Activated T-helper 17 cell treated with anti-CD3 and anti-CD28 coated beads, Interleukin-2, amount 50 U/mL, for 72 hours (primary cell): Measurements from ENCODE around the gene KCNT2. TPM values are rescaled to one million over a fixed set of nuclear protein-coding genes. Genes with fewer than 3 reads are reported as not detected.
"Not testable (repeated sequence)": the region's sequence is repeated elsewhere in the genome, so short reads cannot be mapped to it uniquely, and the experiment has no call there.

ENCODE experiments used
- ATAC-seq: fragments of 150-1000 bp; cut with Tn5 transposase; replicated peaks from 2 replicates; pipeline ENCODE4 v1.10.0; 2021; ENCODE audit warnings: mild to moderate bottlenecking, moderate library complexity
- H3K27ac Mint-ChIP-seq: one replicate; pipeline ENCODE4 v1.8.0; 2022; ENCODE audit warnings: mixed read lengths
- H3K27me3 Mint-ChIP-seq: one replicate; pipeline ENCODE4 v1.8.0; 2022; ENCODE audit warnings: mixed read lengths
- H3K36me3 Mint-ChIP-seq: one replicate; pipeline ENCODE4 v1.8.0; 2022; ENCODE audit warnings: low read depth, mild to moderate bottlenecking, mixed read lengths
- H3K4me1 Mint-ChIP-seq: one replicate; pipeline ENCODE4 v1.8.0; 2022; ENCODE audit warnings: mixed read lengths
- H3K4me3 Mint-ChIP-seq: one replicate; pipeline ENCODE4 v1.8.0; 2022; ENCODE audit warnings: mild to moderate bottlenecking, mixed read lengths
- H3K9me3 Mint-ChIP-seq: one replicate; pipeline ENCODE4 v1.8.0; 2022; ENCODE audit warnings: mixed read lengths
- total RNA-seq, 2 donors: library from RNA; stranded (reverse); gene quantifications; one replicate each; pipeline ENCODE4 v1.2.3, GENCODE V29; 2022

Gene KCNT2
- total RNA-seq, result under 1 TPM; 0.04 to 0.48 TPM

DNA sequence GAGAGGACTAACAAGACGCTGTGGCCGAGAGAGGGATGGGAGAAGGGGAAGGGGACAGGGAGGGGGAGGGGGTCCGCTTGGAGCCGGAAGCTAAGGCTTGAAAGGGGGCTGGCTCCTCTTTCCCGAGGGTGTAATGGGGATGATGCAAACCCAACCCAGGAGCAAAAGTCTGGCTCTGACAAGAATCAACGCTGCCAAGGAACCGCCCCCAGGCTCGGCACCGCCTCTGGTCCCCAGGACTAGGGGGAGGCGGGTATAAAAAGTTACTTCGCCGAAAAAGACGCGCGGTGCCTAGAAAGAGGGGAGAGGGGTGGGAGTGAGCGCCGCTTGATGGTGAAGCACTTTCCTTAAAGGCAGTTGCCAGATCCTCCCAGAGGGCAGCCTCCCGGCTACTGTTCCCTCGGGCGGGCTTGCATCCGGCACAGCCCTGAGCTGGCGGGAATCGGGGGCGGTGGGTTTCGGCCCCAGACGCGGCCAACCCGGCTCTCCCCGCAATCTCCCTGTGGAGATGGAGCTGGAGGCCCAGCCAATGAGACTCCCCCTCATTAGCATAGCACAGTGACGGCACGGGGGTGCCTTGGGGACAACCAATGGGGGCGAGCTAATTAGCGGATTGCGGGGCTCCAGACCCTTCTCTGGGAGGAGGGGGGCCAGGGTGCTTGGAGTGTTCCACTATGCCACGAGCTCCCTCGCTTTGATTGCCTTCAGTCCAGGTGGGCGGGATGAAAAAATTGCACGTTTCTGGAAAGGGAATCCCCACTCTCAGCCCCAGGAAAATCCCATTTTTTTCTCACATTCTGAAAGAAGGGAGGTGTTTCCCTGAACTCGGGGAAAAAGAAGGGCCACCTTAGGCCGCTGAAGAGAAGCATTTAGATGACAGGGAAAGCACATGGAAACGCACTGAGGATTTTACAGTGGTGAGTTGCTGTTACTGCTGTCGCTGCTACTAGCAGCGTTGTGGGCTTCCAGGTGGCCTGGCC lies at the start of gene KCNT2:
Gene KCNT2 (minus strand): TSS at position 51 of the 980 bp plus-strand sequence. CDS start 131 bp downstream, outside the sequence.
- peak within 1 kb of the TSS; percentile 31 for H3K27ac Mint-ChIP-seq
- H3K36me3 Mint-ChIP-seq, result no peaks in the 10 kb centered on the region
- ATAC-seq, result peak; percentile 86
- H3K4me3 Mint-ChIP-seq, result peak within 1 kb of the TSS; percentile 87
- H3K4me1 Mint-ChIP-seq, result peaks cover 6% of the 10 kb centered on the region
- H3K9me3 Mint-ChIP-seq, result no peaks in the 10 kb centered on the region
- peaks cover 27% of the 10 kb centered on the region for H3K27me3 Mint-ChIP-seq

DNA sequence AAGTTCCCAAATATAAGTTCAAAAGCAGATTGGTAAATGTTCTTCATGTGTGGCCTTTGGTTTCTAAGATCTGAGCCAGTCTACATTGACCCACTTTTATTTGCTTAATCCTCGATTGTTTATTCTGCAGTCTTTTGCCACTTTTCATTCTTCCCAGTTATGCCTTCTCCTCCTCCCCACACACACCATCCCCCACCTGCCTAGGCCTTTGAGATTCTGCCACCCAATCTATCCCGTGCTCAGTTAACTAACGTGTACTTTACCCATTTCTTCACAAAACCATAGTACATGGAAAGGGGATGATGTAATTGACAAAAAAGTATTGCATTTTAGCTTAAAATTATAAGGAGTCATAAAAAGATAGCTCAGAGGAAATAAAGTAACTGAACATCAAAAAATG lies 47.3 kb upstream of the KCNT2 start:
- no peaks in the 10 kb centered on the region for H3K9me3 Mint-ChIP-seq
- peaks cover 18% of the 10 kb centered on the region for H3K4me1 Mint-ChIP-seq
- no peak for ATAC-seq
- no peaks in the 10 kb centered on the region for H3K27me3 Mint-ChIP-seq
- peak overlapping the region; percentile 32 for H3K4me3 Mint-ChIP-seq
- peak overlapping the region; percentile 8 for H3K27ac Mint-ChIP-seq
- H3K36me3 Mint-ChIP-seq, result no peaks in the 10 kb centered on the region

DNA sequence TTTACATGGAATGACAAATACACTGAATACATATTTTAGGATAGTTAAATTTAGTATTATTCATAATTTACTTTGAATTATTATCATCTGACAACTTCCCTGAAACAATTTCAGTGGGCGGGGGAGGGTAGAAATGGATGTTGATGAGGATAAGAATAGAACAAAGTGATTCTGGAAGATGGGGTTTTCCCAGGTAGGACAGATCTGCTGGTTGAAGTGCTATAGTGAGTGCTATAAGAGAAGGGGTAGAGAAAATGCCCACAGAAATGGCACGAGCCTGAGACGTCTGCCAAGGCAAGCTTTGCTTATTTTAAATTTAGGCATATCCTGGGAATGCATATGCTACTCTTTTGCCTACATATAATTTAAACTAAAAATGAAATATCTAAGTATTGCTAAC lies 46.8 kb upstream of the KCNT2 start:
- ATAC-seq, result peak; percentile 43
- Mint-ChIP-seq H3K36me3 (no peaks in the 10 kb centered on the region), H3K27ac (no peak overlapping the region), H3K4me3 (peak overlapping the region; percentile 32), H3K9me3 (no peaks in the 10 kb centered on the region), H3K27me3 (no peaks in the 10 kb centered on the region), H3K4me1 (peaks cover 14% of the 10 kb centered on the region)

DNA sequence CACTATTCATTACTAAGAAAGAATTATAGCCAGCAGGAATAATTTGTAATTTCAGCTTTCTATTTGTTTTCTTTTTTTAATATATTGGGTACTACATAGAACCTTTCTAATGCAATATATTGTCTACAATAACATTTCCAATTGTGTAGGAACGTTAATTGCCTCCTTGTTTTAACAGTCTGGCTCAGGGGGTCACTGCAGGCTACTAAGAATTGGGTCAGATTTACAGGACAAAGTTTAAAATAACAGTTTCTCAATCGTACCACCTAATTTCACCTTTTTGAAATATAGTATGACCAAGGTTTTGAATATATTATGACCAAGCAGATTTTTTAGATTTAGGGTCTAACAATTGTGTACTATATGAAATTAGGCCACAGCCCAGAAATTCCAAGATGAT lies 46.0 kb upstream of the KCNT2 start:
- Mint-ChIP-seq H3K27ac (peak overlapping the region; percentile 43), H3K27me3 (no peaks in the 10 kb centered on the region), H3K9me3 (no peaks in the 10 kb centered on the region), H3K36me3 (no peaks in the 10 kb centered on the region), H3K4me3 (peak overlapping the region; percentile 32), H3K4me1 (peaks cover 6% of the 10 kb centered on the region)
- no peak for ATAC-seq

DNA sequence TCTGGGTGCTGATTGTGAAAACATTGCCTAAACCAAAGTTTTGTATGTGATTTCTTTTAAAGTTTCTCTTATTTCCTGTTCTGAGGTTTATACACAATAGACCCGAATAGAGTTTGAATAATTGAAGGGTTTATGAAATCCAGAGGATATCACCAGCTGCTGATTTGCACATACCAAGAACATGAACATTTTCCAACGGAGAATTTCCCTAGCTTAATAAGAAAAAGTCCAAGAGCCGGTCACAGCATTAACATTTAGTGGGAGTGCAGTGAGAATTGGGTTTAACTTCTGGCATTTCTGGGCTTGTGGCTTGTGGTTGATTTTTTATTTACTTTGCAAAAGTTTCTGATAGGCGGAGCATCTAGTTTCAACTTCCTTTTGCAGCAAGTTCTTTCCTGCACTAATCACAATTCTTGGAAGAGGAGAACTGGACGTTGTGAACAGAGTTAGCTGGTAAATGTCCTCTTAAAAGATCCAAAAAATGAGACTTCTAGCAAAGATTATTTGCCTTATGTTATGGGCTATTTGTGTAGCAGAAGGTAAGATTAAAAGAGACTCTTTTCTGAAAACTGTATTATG lies 43.5 kb upstream of the KCNT2 start, which contains the start of gene CFH:
Gene CFH (plus strand): TSS at position 407 of the 579 bp plus-strand sequence. CDS start 75 bp downstream, at position 482.
- ATAC-seq, result peak; percentile 60
- no peaks in the 10 kb centered on the region for H3K9me3 Mint-ChIP-seq
- peak within 1 kb of the TSS; percentile 85 for H3K4me3 Mint-ChIP-seq
- no peaks in the 10 kb centered on the region for H3K36me3 Mint-ChIP-seq
- H3K4me1 Mint-ChIP-seq, result peaks cover 6% of the 10 kb centered on the region
- peak within 1 kb of the TSS; percentile 68 for H3K27ac Mint-ChIP-seq
- no peaks in the 10 kb centered on the region for H3K27me3 Mint-ChIP-seq

DNA sequence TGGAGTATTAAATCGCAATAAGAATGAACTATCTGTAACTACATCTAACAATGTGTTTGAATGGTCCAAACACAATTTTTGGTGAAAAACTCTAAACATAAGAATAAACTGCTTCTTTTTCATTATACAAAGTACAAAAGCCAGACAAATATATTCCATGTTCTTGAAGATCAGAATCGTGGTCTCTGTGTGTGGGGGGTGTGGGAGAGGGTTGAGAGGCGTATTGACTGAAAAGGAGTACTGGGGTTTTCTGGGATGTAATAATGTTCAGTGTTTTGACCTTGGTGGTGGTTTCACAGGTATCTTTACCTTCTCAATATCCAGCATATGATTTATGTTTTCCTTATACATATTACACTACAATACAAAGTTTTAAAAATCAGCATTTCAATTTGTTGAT lies 42.8 kb upstream of the KCNT2 start:
- Mint-ChIP-seq H3K9me3 (no peaks in the 10 kb centered on the region), H3K27ac (peak overlapping the region; percentile 68), H3K4me3 (peak overlapping the region; percentile 85), H3K36me3 (no peaks in the 10 kb centered on the region), H3K4me1 (peaks cover 6% of the 10 kb centered on the region), H3K27me3 (no peaks in the 10 kb centered on the region)
- no peak for ATAC-seq

DNA sequence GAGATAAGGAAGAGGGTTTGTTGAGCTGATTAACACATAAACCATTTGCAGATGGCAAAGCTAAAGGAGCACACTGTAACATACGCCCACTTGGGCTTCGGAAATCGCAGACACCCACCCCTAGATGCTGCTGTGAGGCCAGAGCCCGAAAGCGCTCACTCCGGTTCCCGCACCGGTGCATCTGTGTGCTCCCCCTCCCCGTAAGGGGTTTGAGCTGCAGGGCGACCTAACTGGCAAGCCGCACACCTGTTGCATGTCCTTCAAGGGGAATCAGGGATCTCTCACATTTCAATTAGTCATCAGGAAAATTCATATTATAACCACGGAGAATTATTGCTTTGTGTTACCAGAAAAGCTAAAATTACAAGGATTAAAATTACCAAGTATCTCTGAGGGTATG lies 42.2 kb upstream of the KCNT2 start:
- peak overlapping the region; percentile 42 for H3K27ac Mint-ChIP-seq
- H3K4me3 Mint-ChIP-seq, result peak overlapping the region; percentile 85
- H3K4me1 Mint-ChIP-seq, result peaks cover 1% of the 10 kb centered on the region
- H3K27me3 Mint-ChIP-seq, result no peaks in the 10 kb centered on the region
- ATAC-seq, result no peak
- no peaks in the 10 kb centered on the region for H3K36me3 Mint-ChIP-seq
- no peaks in the 10 kb centered on the region for H3K9me3 Mint-ChIP-seq

DNA sequence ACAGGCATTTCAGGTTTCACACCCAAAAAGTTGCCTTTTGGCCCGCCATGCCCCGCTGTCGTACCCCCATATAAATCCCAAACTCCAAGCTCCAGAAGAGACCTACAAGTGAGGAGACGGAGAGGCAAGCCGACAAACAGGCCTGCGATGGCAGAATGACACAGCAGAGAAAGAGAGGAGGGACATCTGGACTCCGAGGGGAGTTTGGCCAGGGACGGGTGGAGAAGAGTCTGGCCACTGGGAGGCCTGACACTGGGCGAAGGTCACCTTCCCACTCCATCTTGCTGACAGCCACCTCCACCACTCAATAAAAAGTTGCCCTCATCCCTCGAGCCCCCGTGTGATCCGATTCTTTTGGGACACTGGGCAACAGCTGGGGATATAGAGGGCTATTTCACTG lies 41.8 kb upstream of the KCNT2 start:
- H3K27ac Mint-ChIP-seq, result peak overlapping the region; percentile 42
- no peaks in the 10 kb centered on the region for H3K4me1 Mint-ChIP-seq
- H3K27me3 Mint-ChIP-seq, result no peaks in the 10 kb centered on the region
- peak overlapping the region; percentile 85 for H3K4me3 Mint-ChIP-seq
- H3K36me3 Mint-ChIP-seq, result no peaks in the 10 kb centered on the region
- no peak for ATAC-seq
- no peaks in the 10 kb centered on the region for H3K9me3 Mint-ChIP-seq

DNA sequence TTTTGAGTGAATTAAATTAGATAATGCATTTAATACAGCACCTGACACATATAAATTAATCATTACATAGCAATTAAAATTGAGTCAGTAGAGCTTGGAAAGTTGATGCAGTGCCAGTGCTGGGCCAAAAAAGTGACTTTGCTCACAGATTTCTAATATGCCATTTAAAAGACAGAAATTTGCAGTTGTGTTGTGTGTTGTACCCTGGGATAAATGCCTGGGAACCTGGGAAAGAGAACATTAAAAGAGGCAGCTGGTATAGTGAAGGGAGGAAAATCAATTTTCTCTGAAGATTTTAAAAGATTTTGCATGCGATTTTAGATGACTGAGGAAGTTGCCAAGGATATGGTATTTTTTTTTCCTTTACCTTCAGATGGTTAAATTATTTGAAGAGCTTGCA lies 32.7 kb upstream of the KCNT2 start:
- ATAC-seq, result no peak
- no peak overlapping the region for H3K4me3 Mint-ChIP-seq
- no peak overlapping the region for H3K27ac Mint-ChIP-seq
- H3K27me3 Mint-ChIP-seq, result no peaks in the 10 kb centered on the region
- no peaks in the 10 kb centered on the region for H3K4me1 Mint-ChIP-seq
- no peaks in the 10 kb centered on the region for H3K36me3 Mint-ChIP-seq
- no peaks in the 10 kb centered on the region for H3K9me3 Mint-ChIP-seq

DNA sequence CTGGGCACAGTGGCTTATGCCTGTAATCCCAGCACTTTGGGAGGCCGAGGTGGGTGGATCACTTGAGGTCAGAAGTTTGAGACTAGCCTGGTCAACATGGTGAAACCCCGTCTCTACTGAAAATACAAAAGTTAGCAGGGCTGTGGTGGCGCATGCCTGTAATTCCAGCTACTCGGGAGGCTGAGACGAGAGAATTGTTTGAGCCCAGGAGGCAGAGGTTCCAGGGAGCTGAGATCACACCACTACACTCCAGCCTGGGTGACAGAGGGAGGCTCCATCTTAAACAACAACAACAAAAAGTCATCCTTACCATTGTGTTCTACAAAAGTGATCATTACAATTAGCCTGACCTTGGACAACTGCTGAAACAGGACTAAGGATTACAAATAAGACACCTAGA lies 31.1 kb upstream of the KCNT2 start:
- H3K27ac Mint-ChIP-seq, H3K27me3 Mint-ChIP-seq, H3K36me3 Mint-ChIP-seq, H3K4me1 Mint-ChIP-seq, H3K4me3 Mint-ChIP-seq, H3K9me3 Mint-ChIP-seq, ATAC-seq: not testable (repeated sequence)

DNA sequence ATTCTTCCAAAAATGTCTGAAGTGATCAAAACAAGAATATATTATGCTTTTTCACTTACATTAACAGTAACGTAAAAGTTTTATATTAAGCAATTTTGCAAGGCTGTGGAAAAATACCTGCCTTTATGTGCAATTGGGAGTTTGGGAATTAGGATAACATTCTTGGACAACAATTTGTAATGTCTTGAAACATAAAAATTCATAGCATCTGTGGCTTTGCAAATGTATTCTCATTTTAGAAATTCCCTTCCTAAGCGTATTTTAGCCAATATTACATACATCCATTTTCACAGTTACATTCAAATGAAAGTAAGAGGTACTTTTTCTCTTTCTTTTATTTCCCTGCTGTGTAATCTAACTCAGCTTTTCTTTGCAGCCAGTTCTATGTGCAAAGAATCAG lies 30.2 kb upstream of the KCNT2 start:
- Mint-ChIP-seq H3K4me3 (no peak overlapping the region), H3K27me3 (no peaks in the 10 kb centered on the region), H3K9me3 (no peaks in the 10 kb centered on the region), H3K36me3 (no peaks in the 10 kb centered on the region), H3K4me1 (no peaks in the 10 kb centered on the region), H3K27ac (no peak overlapping the region)
- no peak for ATAC-seq

DNA sequence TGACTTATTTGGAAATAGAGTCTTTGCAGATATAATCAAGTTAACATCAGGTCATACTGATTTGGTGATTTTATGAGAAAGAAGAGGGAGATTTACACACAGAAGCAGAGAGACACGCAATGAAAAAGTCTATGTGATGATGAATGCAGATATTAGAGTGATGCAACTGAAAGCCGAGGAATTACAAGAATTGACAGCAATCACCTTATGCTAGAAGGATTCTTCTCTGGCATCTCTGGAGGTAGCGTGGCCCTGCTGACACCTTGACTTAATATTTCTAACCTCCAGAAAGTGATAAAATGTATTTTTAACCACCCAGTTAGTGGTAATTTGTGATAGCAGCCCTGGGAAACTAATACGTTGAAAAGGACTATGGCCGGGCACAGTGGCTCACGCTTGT lies 29.4 kb upstream of the KCNT2 start:
- H3K9me3 Mint-ChIP-seq, result no peaks in the 10 kb centered on the region
- ATAC-seq, result no peak
- no peaks in the 10 kb centered on the region for H3K36me3 Mint-ChIP-seq
- H3K4me3 Mint-ChIP-seq, result no peak overlapping the region
- H3K4me1 Mint-ChIP-seq, result no peaks in the 10 kb centered on the region
- no peak overlapping the region for H3K27ac Mint-ChIP-seq
- H3K27me3 Mint-ChIP-seq, result no peaks in the 10 kb centered on the region

DNA sequence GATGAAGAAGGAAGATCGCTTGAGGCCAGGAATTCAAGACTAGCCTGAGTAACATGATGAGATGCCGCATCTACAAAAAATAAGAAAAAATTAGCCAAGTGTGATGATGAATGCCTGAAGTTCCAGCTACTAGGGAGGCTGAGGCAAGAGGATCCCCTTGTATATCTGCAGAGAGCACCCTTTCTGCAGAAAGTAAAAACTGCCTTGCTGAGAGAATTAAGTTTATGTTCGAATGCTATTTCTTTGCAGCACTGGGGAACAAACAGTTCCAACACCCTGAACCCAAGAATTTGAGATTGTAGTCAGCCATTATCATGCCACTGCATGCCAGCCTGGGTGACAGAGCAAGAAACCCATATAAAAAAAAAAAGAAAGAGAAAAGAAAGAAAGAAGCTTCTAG lies 20.6 kb upstream of the KCNT2 start:
- no peak overlapping the region for H3K4me3 Mint-ChIP-seq
- H3K4me1 Mint-ChIP-seq, result no peaks in the 10 kb centered on the region
- no peaks in the 10 kb centered on the region for H3K27me3 Mint-ChIP-seq
- ATAC-seq, result no peak
- H3K27ac Mint-ChIP-seq, result no peak overlapping the region
- H3K9me3 Mint-ChIP-seq, result peaks cover 14% of the 10 kb centered on the region
- H3K36me3 Mint-ChIP-seq, result no peaks in the 10 kb centered on the region

DNA sequence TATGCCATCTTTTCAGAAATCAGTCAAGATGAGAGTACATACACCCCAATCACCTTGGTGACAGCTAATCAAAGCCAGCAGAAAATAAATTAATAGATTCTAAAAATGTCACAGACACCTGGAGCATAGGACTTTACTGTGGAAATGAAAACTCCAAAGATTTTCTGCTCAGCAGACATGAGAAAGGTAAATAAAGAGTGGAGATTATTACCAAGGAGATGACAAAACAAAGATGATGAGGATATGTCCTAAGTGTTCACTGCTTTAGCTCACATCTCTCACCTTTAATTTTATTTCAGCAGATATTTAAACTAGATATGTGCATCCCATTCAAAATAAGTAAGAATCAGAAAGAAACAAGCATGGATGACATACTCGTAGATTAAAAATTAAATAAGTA lies 14.8 kb upstream of the KCNT2 start:
- Mint-ChIP-seq H3K27me3 (no peaks in the 10 kb centered on the region), H3K4me1 (no peaks in the 10 kb centered on the region), H3K27ac (no peak overlapping the region), H3K9me3 (peaks cover 2% of the 10 kb centered on the region), H3K4me3 (no peak overlapping the region), H3K36me3 (no peaks in the 10 kb centered on the region)
- ATAC-seq, result no peak

DNA sequence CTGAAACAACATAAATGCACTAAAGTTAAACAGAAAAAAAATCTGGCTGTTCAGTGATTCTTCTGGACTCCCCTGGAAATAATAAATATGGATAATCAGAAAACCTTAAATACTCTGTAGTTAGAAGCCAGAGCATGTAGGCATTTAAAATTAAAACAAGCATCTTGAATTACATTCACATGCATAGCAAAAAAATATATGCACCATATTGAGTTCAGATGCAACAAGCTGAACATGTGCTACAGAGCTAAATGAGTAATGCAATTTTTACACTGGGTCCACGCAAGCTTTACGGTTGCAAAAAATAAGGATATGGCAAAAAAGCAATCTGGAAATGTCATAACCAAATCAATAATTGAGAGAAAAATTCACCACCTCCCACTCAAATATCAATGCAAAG lies 11.5 kb upstream of the KCNT2 start:
- Mint-ChIP-seq H3K4me1 (no peaks in the 10 kb centered on the region), H3K27me3 (peaks cover under 1% of the 10 kb centered on the region), H3K4me3 (no peak overlapping the region), H3K36me3 (no peaks in the 10 kb centered on the region), H3K27ac (no peak overlapping the region), H3K9me3 (no peaks in the 10 kb centered on the region)
- ATAC-seq, result no peak
